Calu3 (cell line): Measurements from ENCODE around the gene PCDHB5. TPM values are rescaled to one million over a fixed set of nuclear protein-coding genes. Genes with fewer than 3 reads are reported as not detected.
"Not testable (repeated sequence)": the region's sequence is repeated elsewhere in the genome, so short reads cannot be mapped to it uniquely, and the experiment has no call there.

ENCODE experiments used
- BruUV-seq: library from RNA; stranded (reverse); fragments of 400-500 nt; replicated peaks from 2 replicates; lab custom pipeline; 2021; lab: Mats Ljungman, UMichigan
- CTCF ChIA-PET: fragments of 300-600 bp; sonication (Branson Sonifier 250); formaldehyde crosslinking; loops from one replicate; lab custom pipeline; 2022; ENCODE audit warnings: antibody characterized with exemption; lab: Charles Lee
- DNase-seq: peaks from one replicate; pipeline ENCODE4 v3.0.0; 2022
- H3K27ac Mint-ChIP-seq: one replicate; pipeline ENCODE4 v1.8.0; 2022; ENCODE audit warnings: mixed read lengths; ENCODE audit not compliant: unreplicated experiment
- H3K27me3 Mint-ChIP-seq: one replicate; pipeline ENCODE4 v1.8.0; 2022; ENCODE audit warnings: mixed read lengths; ENCODE audit not compliant: unreplicated experiment
- H3K36me3 Mint-ChIP-seq: one replicate; pipeline ENCODE4 v1.8.0; 2022; ENCODE audit warnings: mild to moderate bottlenecking, moderate library complexity, mixed read lengths; ENCODE audit not compliant: insufficient read depth, unreplicated experiment
- H3K4me1 Mint-ChIP-seq: one replicate; pipeline ENCODE4 v1.8.0; 2022; ENCODE audit warnings: mild to moderate bottlenecking, low read depth, mixed read lengths; ENCODE audit not compliant: unreplicated experiment
- H3K4me3 Mint-ChIP-seq: one replicate; pipeline ENCODE4 v1.8.0; 2022; ENCODE audit warnings: mild to moderate bottlenecking, low read depth, moderate library complexity, mixed read lengths; ENCODE audit not compliant: unreplicated experiment
- H3K9me3 Mint-ChIP-seq: one replicate; pipeline ENCODE4 v1.8.0; 2022; ENCODE audit warnings: low read depth, mixed read lengths; ENCODE audit not compliant: unreplicated experiment
- CTCF ChIP-seq: fragments of 200-600 bp; IDR thresholded peaks from one replicate; pipeline ENCODE4 v1.8.0; 2022; ENCODE audit warnings: antibody characterized with exemption; ENCODE audit not compliant: unreplicated experiment
- intact Hi-C: fragments of 100-400 bp; cut with micrococcal nuclease; formaldehyde crosslinking; loops from one replicate; pipeline ENCODE4 v1.10.0; 2022; ENCODE audit not compliant: unreplicated experiment
- total RNA-seq: library from RNA; stranded (reverse); gene quantifications from 2 replicates; pipeline ENCODE4 v1.2.3, GENCODE V29; 2022

Gene PCDHB5
- total RNA-seq, 1 experiment from 2014 or later: not detected

GRCh38 chr5:141119250-141119649, 15.8 kb upstream of the PCDHB5 start:
- CTCF ChIA-PET: no interaction called here
- Mint-ChIP-seq H3K27me3 (no peaks in the 10 kb centered on the region), H3K9me3 (peaks cover 15% of the 10 kb centered on the region), H3K4me3 (no peak overlapping the region), H3K4me1 (no peaks in the 10 kb centered on the region), H3K27ac (no peak overlapping the region), H3K36me3 (no peaks in the 10 kb centered on the region)
- no TSS peak for BruUV-seq
- no peak for TF ChIP-seq CTCF
- intact Hi-C loops: no loop called here
- no peak for DNase-seq

GRCh38 chr5:141121563-141121962, 13.4 kb upstream of the PCDHB5 start, which contains the start of gene PCDHB4:
Gene PCDHB4, plus strand, starts transcription at chr5:141121818. Its CDS starts 181 bp downstream, at chr5:141121999.
- H3K27me3 Mint-ChIP-seq: no peaks in the 10 kb centered on the region
- no peaks in the 10 kb centered on the region for H3K4me1 Mint-ChIP-seq
- BruUV-seq: no TSS peak
- H3K27ac Mint-ChIP-seq: no peak within 1 kb of the TSS
- H3K4me3 Mint-ChIP-seq: no peak within 1 kb of the TSS
- peaks cover 10% of the 10 kb centered on the region for H3K9me3 Mint-ChIP-seq
- intact Hi-C loops: no loop called here
- DNase-seq: no peak
- H3K36me3 Mint-ChIP-seq: no peaks in the 10 kb centered on the region
- no peak for TF ChIP-seq CTCF
- CTCF ChIA-PET: no interaction called here

- Mint-ChIP-seq H3K27ac (no peak overlapping the region), H3K4me3 (no peak overlapping the region), H3K36me3 (no peaks in the 10 kb centered on the region), H3K4me1 (no peaks in the 10 kb centered on the region), H3K9me3 (peaks cover 7% of the 10 kb centered on the region), H3K27me3 (no peaks in the 10 kb centered on the region)
- CTCF ChIA-PET: no interaction called here
- intact Hi-C loops: no loop called here
- no TSS peak for BruUV-seq
- TF ChIP-seq CTCF: no peak
- no peak for DNase-seq
These were observed 13.0 kb upstream of the PCDHB5 start for GRCh38 chr5:141121985-141122384.

GRCh38 chr5:141123396-141124135, 11.4 kb upstream of the PCDHB5 start:
- H3K27ac Mint-ChIP-seq, H3K27me3 Mint-ChIP-seq, intact Hi-C loops, DNase-seq, H3K9me3 Mint-ChIP-seq, CTCF ChIA-PET, H3K4me1 Mint-ChIP-seq, H3K36me3 Mint-ChIP-seq, H3K4me3 Mint-ChIP-seq, BruUV-seq: not testable (repeated sequence)

GRCh38 chr5:141127305-141127704, 7.7 kb upstream of the PCDHB5 start:
- intact Hi-C loops: no loop called here
- no peak overlapping the region for H3K27ac Mint-ChIP-seq
- H3K4me1 Mint-ChIP-seq: no peaks in the 10 kb centered on the region
- CTCF ChIA-PET: no interaction called here
- no TSS peak for BruUV-seq
- no peak for DNase-seq
- H3K4me3 Mint-ChIP-seq: no peak overlapping the region
- H3K9me3 Mint-ChIP-seq: peaks cover 7% of the 10 kb centered on the region
- TF ChIP-seq CTCF: no peak
- no peaks in the 10 kb centered on the region for H3K36me3 Mint-ChIP-seq
- no peaks in the 10 kb centered on the region for H3K27me3 Mint-ChIP-seq
